ENCODE data around the gene ABCC5.

DNA sequence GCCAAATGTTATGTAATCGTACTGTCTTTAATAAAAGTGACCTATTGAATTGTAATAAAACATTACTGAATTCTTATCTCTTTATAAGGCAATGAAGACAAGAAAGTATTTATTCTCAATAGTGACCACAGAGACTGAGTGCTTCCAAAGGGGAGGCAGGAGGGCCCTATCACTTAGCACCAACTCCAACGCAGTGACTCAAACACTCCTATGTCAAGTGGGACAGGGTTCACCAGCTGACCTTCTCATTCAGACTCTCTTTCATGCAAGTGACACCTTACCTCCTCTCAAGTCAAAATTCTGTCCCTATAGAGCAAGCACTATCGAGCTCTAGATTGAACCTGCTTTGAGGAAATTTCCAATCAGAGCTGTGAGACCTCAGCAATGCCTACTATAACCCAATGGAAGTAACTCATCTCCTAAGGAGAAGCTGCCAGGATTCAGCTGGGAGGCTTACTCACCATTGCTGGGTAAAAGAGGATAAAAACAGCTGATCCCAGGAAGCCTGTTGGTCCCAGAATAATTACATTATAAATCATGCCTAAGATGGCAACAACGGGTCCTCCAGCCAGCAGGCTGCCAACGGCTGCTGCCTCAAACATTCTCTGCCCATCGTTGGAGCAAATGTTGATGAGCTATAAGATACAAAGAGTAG lies 35.6 kb downstream of the ABCC5 start:
- TF ChIP-seq, protein P1, sequence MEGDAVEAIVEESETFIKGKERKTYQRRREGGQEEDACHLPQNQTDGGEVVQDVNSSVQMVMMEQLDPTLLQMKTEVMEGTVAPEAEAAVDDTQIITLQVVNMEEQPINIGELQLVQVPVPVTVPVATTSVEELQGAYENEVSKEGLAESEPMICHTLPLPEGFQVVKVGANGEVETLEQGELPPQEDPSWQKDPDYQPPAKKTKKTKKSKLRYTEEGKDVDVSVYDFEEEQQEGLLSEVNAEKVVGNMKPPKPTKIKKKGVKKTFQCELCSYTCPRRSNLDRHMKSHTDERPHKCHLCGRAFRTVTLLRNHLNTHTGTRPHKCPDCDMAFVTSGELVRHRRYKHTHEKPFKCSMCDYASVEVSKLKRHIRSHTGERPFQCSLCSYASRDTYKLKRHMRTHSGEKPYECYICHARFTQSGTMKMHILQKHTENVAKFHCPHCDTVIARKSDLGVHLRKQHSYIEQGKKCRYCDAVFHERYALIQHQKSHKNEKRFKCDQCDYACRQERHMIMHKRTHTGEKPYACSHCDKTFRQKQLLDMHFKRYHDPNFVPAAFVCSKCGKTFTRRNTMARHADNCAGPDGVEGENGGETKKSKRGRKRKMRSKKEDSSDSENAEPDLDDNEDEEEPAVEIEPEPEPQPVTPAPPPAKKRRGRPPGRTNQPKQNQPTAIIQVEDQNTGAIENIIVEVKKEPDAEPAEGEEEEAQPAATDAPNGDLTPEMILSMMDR (IDR thresholded peaks at IDR 0.05; ENCODE audit: insufficient read depth, low read length, poor library complexity, severe bottlenecking), result no peak
- no peak for TF ChIP-seq EZH2phosphoT487 (conservative IDR thresholded peaks at IDR 0.05; ENCODE audit: low read length)
